HepG2 (cell line): ENCODE data around the gene ELP6. TPM values are rescaled to one million over a fixed set of nuclear protein-coding genes. Genes with fewer than 3 reads are reported as not detected.

ENCODE experiments used
- ATAC-seq: fragments of 200-7000 bp; cut with Tn5 transposase; 3 replicates; pipeline ENCODE4 v1.9.1; 2020; ENCODE audit warnings: mild to moderate bottlenecking, moderate library complexity
- BruUV-seq: library from RNA; stranded (reverse); fragments of 400-500 nt; replicated peaks from 2 replicates; lab custom pipeline; 2021; lab: Mats Ljungman, UMichigan
- CTCF ChIA-PET: fragments of 300-600 bp; formaldehyde crosslinking; extraction: SDS; loops from one replicate; lab custom pipeline; 2021; ENCODE audit warnings: low total read pairs, inconsistent platforms, low intra/inter-chr PET ratio; lab: Yijun Ruan, JAX
- POLR2A ChIA-PET: fragments of 350-600 bp; sonication (Branson Sonifier 250); formaldehyde crosslinking; loops from one replicate; lab custom pipeline; 2020; ENCODE audit warnings: antibody characterized with exemption, inconsistent platforms; lab: Yijun Ruan, JAX
- DNase-seq: peaks from one replicate; pipeline ENCODE4 v3.0.0-alpha.2; 2015; ENCODE audit warnings: low spot score
- FAIRE-seq: peaks from 3 replicates; lab custom pipeline; 2011; peaks lifted over from hg19 to GRCh38; lab: Jason Lieb, UNC
- H2AFZ ChIP-seq: one replicate; pipeline ENCODE4 v1.6.1; 2011; ENCODE audit warnings: low read length, inconsistent platforms
- H3K27ac ChIP-seq: fragments of 300-600 bp; 3 replicates; pipeline ENCODE4 v1.8.0; 2011; ENCODE audit warnings: mixed run types, mild to moderate bottlenecking, mixed read lengths, low read length, inconsistent platforms; ENCODE audit not compliant: insufficient read depth; ENCODE audit errors: extremely low read length
- H3K27me3 ChIP-seq, 2 experiments: fragments of 200-600 bp in 1 of 2; 2 replicates in 1 of 2; 3 replicates in 1 of 2; pipeline versions ENCODE4 v1.6.0 to v1.8.0; 2011; ENCODE audit warnings: low read length in 2 of 2, mild to moderate bottlenecking in 2 of 2, moderate library complexity in 2 of 2, inconsistent platforms in 1 of 2; ENCODE audit not compliant: insufficient read depth in 2 of 2, control insufficient read depth in 1 of 2
- H3K36me3 ChIP-seq, 2 experiments: fragments of 200-600 bp in 1 of 2; replicated peaks in 1 of 2; 2 replicates in 1 of 2; 3 replicates in 1 of 2; pipeline versions ENCODE4 v1.5.1 to v1.8.0; 2011; ENCODE audit warnings: low read length in 2 of 2, inconsistent platforms in 1 of 2; ENCODE audit not compliant: insufficient read depth in 2 of 2, control insufficient read depth in 1 of 2
- H3K4me1 ChIP-seq: 2 replicates; pipeline ENCODE4 v1.5.1; 2012; ENCODE audit warnings: low read length, inconsistent platforms; ENCODE audit not compliant: insufficient read depth
- H3K4me2 ChIP-seq: 2 replicates; pipeline ENCODE4 v1.6.0; 2011; ENCODE audit warnings: low read depth, low read length, inconsistent platforms
- H3K4me3 ChIP-seq, 3 experiments: fragments of 200-600 bp in 1 of 3; sonication (generic), shearing (Covaris generic) in 1 of 3; replicated peaks in 1 of 3; 2 replicates each; pipeline ENCODE4 v1.5.1; 2011 to 2016; ENCODE audit warnings: low read length in 3 of 3, inconsistent platforms in 2 of 3, low read depth in 2 of 3, mild to moderate bottlenecking in 2 of 3, control low read depth in 1 of 3, mixed read lengths in 1 of 3; ENCODE audit not compliant: insufficient read depth in 1 of 3
- H3K79me2 ChIP-seq: one replicate; pipeline ENCODE4 v1.6.1; 2011; ENCODE audit warnings: low read length, inconsistent platforms; ENCODE audit not compliant: insufficient read depth
- H3K9ac ChIP-seq: 2 replicates; pipeline ENCODE4 v1.6.0; 2011; ENCODE audit warnings: mild to moderate bottlenecking, low read depth, low read length, inconsistent platforms; ENCODE audit not compliant: insufficient read depth
- H3K9me3 ChIP-seq: 2 replicates; pipeline ENCODE4 v1.5.1; 2012; ENCODE audit warnings: mild to moderate bottlenecking, low read length
- H4K20me1 ChIP-seq: 2 replicates; pipeline ENCODE4 v1.6.0; 2011; ENCODE audit warnings: inconsistent platforms, mild to moderate bottlenecking, low read length, moderate library complexity; ENCODE audit not compliant: insufficient read depth
- AGO1 ChIP-seq: fragments of 200-400 bp; formaldehyde crosslinking; IDR thresholded peaks from 2 replicates; pipeline ENCODE4 v1.6.1; 2017; ENCODE audit warnings: mild to moderate bottlenecking, low read depth, low read length, moderate library complexity; ENCODE audit not compliant: poor library complexity, severe bottlenecking
- ARID2 ChIP-seq: sonication (generic); formaldehyde crosslinking; IDR thresholded peaks from 2 replicates; pipeline ENCODE4 v1.8.1; 2022; ENCODE audit warnings: mild to moderate bottlenecking, missing genetic modification reagents, borderline replicate concordance
- ATF7 ChIP-seq, 2 experiments: fragments of 450-650 bp in 1 of 2; sonication (generic) in 1 of 2; formaldehyde crosslinking in 1 of 2; IDR thresholded peaks; 2 replicates each; pipeline versions ENCODE4 v1.4.0 to v1.6.1; 2016 to 2020; ENCODE audit warnings: antibody characterized with exemption in 1 of 2, mild to moderate bottlenecking in 1 of 2, missing genetic modification reagents in 1 of 2
- BORCS8-MEF2B ChIP-seq: sonication (generic); formaldehyde crosslinking; IDR thresholded peaks from 2 replicates; pipeline ENCODE4 v1.8.0; 2022; ENCODE audit warnings: mild to moderate bottlenecking, missing genetic modification reagents
- LBX2 ChIP-seq: sonication (generic); formaldehyde crosslinking; IDR thresholded peaks from 2 replicates; pipeline ENCODE4 v1.5.0; 2020; ENCODE audit warnings: missing genetic modification reagents, mild to moderate bottlenecking, borderline replicate concordance
- NCOA1 ChIP-seq: sonication (generic); formaldehyde crosslinking; IDR thresholded peaks from 2 replicates; pipeline ENCODE4 v1.9.0; 2021; ENCODE audit warnings: missing genetic modification reagents
- PHF8 ChIP-seq: sonication (generic); formaldehyde crosslinking; IDR thresholded peaks from 2 replicates; pipeline ENCODE4 v1.5.0; 2020; ENCODE audit warnings: missing genetic modification reagents
- RBM39 ChIP-seq: fragments of 200-400 bp; formaldehyde crosslinking; IDR thresholded peaks from one replicate; pipeline ENCODE4 v1.6.1; 2018; ENCODE audit warnings: antibody characterized with exemption, mild to moderate bottlenecking, low read depth, low read length; ENCODE audit not compliant: poor library complexity, severe bottlenecking
- SNAPC2 ChIP-seq: sonication (generic); formaldehyde crosslinking; IDR thresholded peaks from 2 replicates; pipeline ENCODE4 v1.8.1; 2022; ENCODE audit warnings: mild to moderate bottlenecking, missing genetic modification reagents
- SP5 ChIP-seq: IDR thresholded peaks from 2 replicates; pipeline ENCODE4 v1.6.1; 2016; ENCODE audit warnings: low read depth, borderline replicate concordance
- ZNF770 ChIP-seq: sonication (generic); formaldehyde crosslinking; IDR thresholded peaks from 2 replicates; pipeline ENCODE4 v1.5.0; 2020; ENCODE audit warnings: mild to moderate bottlenecking, missing genetic modification reagents
- WGBS: methylation state at CpG from one replicate; pipeline ENCODE4 v1.1.6; 2017; ENCODE audit warnings: low lambda C conversion rate; 5-methylcytosine and 5-hydroxymethylcytosine counted together
- in situ Hi-C: cut with HindIII; loops from 2 replicates; pipeline ENCODE4 v1.10.0; 2017; ENCODE audit warnings: low pct_unique_long_range_greater_than_20kb; ENCODE audit not compliant: extremely low pct_ligation_motif_present
- intact Hi-C: fragments of 100-400 bp; cut with micrococcal nuclease; formaldehyde crosslinking; loops from one replicate; pipeline ENCODE4 v1.10.0; 2022; ENCODE audit not compliant: unreplicated experiment
- polyA plus RNA-seq, 8 experiments: library from polyadenylated mRNA; depleted of rRNA in 3 of 8; stranded (reverse) in 7 of 8; unstranded in 1 of 8; fragments of >200 nt; fragmentation: Illumina TruSeq in 4 of 8; extraction: Trizol in 4 of 8; gene quantifications; 2 replicates each; pipeline versions ENCODE4 v1.2.1 to v1.2.3, GENCODE V29; 2011 to 2016; ENCODE audit warnings: low read depth in 4 of 8, missing spikeins in 1 of 8, mixed read lengths in 1 of 8; ENCODE audit not compliant: insufficient read depth in 1 of 8
- total RNA-seq, 5 experiments: library from RNA; depleted of rRNA; stranded (reverse); fragments of >200 nt; fragmentation: Illumina TruSeq; extraction: Trizol; gene quantifications; 2 replicates each; pipeline ENCODE4 v1.2.3, GENCODE V29; 2016; ENCODE audit warnings: low read depth in 1 of 5

ELP6 gene
- total and polyA plus RNA-seq, 2 of the 13 experiments (the other 11 are each of a cell fraction or from before 2014, with no cell fraction given), result 45.0 to 49.3 TPM

DNA sequence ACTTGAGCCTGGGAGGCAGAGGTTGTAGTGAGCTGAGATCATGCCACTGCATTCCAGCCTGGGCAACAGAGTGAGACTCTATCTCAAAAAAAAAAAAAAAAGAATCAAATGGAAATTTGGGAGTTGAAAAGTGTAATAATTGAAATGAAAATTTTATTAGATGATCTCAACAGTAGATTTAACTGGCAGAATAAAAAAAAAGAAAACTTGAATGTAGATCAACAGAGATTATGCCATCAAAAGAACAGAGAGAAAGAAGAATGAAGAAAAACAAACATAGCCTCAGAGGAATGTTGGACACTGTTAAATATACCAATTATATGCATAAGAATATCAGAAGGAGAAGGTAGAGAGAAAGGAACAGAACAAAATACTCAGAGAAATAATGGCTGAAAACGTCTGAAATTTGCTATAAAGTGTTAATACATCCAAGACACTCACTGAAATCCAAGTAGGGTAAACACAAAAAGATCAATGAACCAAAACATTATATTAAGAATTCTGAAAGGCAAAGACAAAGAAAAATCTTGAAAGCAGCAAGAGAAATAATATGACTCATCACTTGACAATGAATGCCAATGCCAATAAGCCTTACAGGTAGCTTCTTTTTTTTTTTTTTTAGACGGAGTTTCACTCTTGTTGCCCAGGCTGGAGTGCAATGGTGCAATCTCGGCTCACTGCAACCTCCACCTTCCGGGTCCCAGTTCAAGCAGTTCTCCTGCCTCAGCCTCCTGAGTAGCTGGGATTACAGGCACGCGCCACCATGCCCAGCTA, 14.6 kb upstream of the ELP6 start:
- DNase-seq, result no peak
- in situ Hi-C loops (no loop called here), intact Hi-C loops (no loop called here)
- ChIA-PET POLR2A (no interaction called here), CTCF (no interaction called here)
- H3K27me3 ChIP-seq, result no peaks in the 10 kb centered on the region
- H3K79me2 ChIP-seq, result no peaks in the 10 kb centered on the region
- no peak overlapping the region for H3K9ac ChIP-seq
- 26% methylated on average over 6 of the region's 6 CpGs for WGBS
- FAIRE-seq, result no peak
- TF ChIP-seq RBM39 (no peak), ZNF770 (CRISPR knock-in tag) (0 out of 2 replicates have a peak, but pooled peaks have one; percentile 16)
- no peak overlapping the region for H3K4me2 ChIP-seq
- H3K9me3 ChIP-seq, result no peaks in the 10 kb centered on the region
- BruUV-seq, result no TSS peak
- no peak overlapping the region for H3K27ac ChIP-seq
- no peak overlapping the region for H2AFZ ChIP-seq
- peaks cover 17% of the 10 kb centered on the region for H3K4me1 ChIP-seq
- ATAC-seq, result no peak
- H3K4me3 ChIP-seq, result no peak overlapping the region
- no peaks in the 10 kb centered on the region for H3K36me3 ChIP-seq
- H4K20me1 ChIP-seq, result no peaks in the 10 kb centered on the region

DNA sequence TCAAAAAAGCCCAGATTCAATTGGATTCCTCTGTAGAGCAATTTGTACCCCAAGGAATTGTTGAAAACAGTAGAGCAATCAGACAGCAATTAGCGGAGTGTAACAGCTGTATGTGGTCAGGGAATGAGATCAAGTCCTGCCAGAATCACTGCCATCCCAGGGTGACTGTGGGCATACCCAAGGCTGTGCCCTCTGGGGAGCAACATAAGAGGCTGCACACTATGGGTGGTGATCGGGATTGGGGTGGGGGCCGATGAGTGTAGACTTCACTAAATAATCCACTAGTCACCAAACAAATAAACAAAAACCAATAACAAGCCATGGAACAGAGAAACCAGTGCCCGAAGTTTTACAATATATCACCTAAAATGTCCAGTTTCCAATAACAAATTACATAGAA, 12.1 kb upstream of the ELP6 start:
- Histone ChIP-seq H3K4me3 (no peak overlapping the region), H3K27me3 (no peaks in the 10 kb centered on the region), H3K9me3 (no peaks in the 10 kb centered on the region), H2AFZ (no peak overlapping the region)
- no TSS peak for BruUV-seq
- intact Hi-C loops, result no loop called here
- 70% methylated on average over 4 of the region's 4 CpGs for WGBS
- in situ Hi-C loops, result no loop called here
- no peak for TF ChIP-seq LBX2 (CRISPR knock-in tag)
- TF ChIP-seq ATF7 (IDR thresholded peaks at IDR 0.05), result no peak
- TF ChIP-seq ATF7 (CRISPR knock-in tag; IDR thresholded peaks at IDR 0.05), result no peak
- no peak for TF ChIP-seq PHF8 (CRISPR knock-in tag)
- TF ChIP-seq BORCS8-MEF2B, result no peak
- no peak for TF ChIP-seq NCOA1
- no peak for TF ChIP-seq SP5 (CRISPR knock-in tag)
- TF ChIP-seq SNAPC2 (CRISPR knock-in tag), result no peak
- no peak for TF ChIP-seq ARID2 (CRISPR knock-in tag)
- TF ChIP-seq AGO1, result no peak
- TF ChIP-seq, all 625 proteins: peak for 0
- Histone ChIP-seq H3K27ac (no peak overlapping the region), H3K9ac (no peak overlapping the region), H4K20me1 (no peaks in the 10 kb centered on the region), H3K79me2 (no peaks in the 10 kb centered on the region), H3K4me1 (peaks cover 33% of the 10 kb centered on the region), H3K36me3 (no peaks in the 10 kb centered on the region), H3K4me2 (no peak overlapping the region)
- ATAC-seq (no peak), DNase-seq (no peak), FAIRE-seq (no peak)
- ChIA-PET POLR2A (no interaction called here), CTCF (no interaction called here)
